OCI-LY1 (cell line): Measurements from ENCODE around the gene GRID2.

ENCODE experiments used
- H2AFZ ChIP-seq: fragments of 200-600 bp; sonication (generic), shearing (Covaris generic); 2 replicates; pipeline ENCODE4 v1.6.0; 2014; ENCODE audit warnings: antibody characterized with exemption, mild to moderate bottlenecking, low read length
- H3F3A ChIP-seq: fragments of 200-600 bp; sonication (generic), shearing (Covaris generic); 2 replicates; pipeline ENCODE4 v1.6.0; 2014; ENCODE audit warnings: mild to moderate bottlenecking, antibody characterized with exemption, low read length, moderate library complexity; ENCODE audit not compliant: insufficient read depth
- H3K27ac ChIP-seq: fragments of 200-600 bp; sonication (generic); 2 replicates; pipeline ENCODE4 v1.5.1; 2014; ENCODE audit warnings: low read length, mixed run types, mild to moderate bottlenecking, low read depth; ENCODE audit not compliant: poor library complexity, severe bottlenecking
- H3K27me3 ChIP-seq: fragments of 200-600 bp; sonication (generic); 2 replicates; pipeline ENCODE4 v1.6.0; 2014; ENCODE audit warnings: antibody characterized with exemption, mild to moderate bottlenecking, low read length, moderate library complexity; ENCODE audit not compliant: insufficient read depth
- H3K36me3 ChIP-seq: fragments of 200-600 bp; sonication (generic); 2 replicates; pipeline ENCODE4 v1.6.1; 2014; ENCODE audit warnings: mild to moderate bottlenecking, antibody characterized with exemption, low read length, moderate library complexity, mixed read lengths; ENCODE audit not compliant: insufficient read depth
- H3K4me1 ChIP-seq: fragments of 200-600 bp; sonication (generic); 2 replicates; pipeline ENCODE4 v1.5.1; 2014; ENCODE audit warnings: mild to moderate bottlenecking, low read length, moderate library complexity; ENCODE audit not compliant: insufficient read depth, severe bottlenecking
- H3K4me2 ChIP-seq: fragments of 200-600 bp; sonication (generic), shearing (Covaris generic); 2 replicates; pipeline ENCODE4 v1.6.1; 2014; ENCODE audit warnings: low read length
- H3K4me3 ChIP-seq: fragments of 200-600 bp; sonication (generic); 2 replicates; pipeline ENCODE4 v1.5.1; 2014; ENCODE audit warnings: low read length, low read depth, mild to moderate bottlenecking, mixed read lengths; ENCODE audit not compliant: poor library complexity, severe bottlenecking
- H3K79me2 ChIP-seq: fragments of 200-600 bp; shearing (Covaris generic); 2 replicates; pipeline ENCODE4 v1.6.1; 2016; ENCODE audit warnings: mixed run types, low read length, mixed read lengths; ENCODE audit not compliant: insufficient read depth
- H3K9ac ChIP-seq: fragments of 200-600 bp; sonication (generic), shearing (Covaris generic); 2 replicates; pipeline ENCODE4 v1.6.1; 2014; ENCODE audit warnings: mild to moderate bottlenecking, low read length, mixed read lengths
- H3K9me2 ChIP-seq: fragments of 200-600 bp; sonication (generic), shearing (Covaris generic); 2 replicates; pipeline ENCODE4 v1.6.1; 2014; ENCODE audit warnings: low read depth, mild to moderate bottlenecking, low read length, mixed read lengths
- H3K9me3 ChIP-seq: fragments of 200-600 bp; shearing (Covaris generic); 2 replicates; pipeline ENCODE4 v1.6.1; 2014; ENCODE audit warnings: low read length, mixed read lengths
- H4K20me1 ChIP-seq: fragments of 200-600 bp; sonication (generic), shearing (Covaris generic); 2 replicates; pipeline ENCODE4 v1.6.0; 2016; ENCODE audit warnings: mild to moderate bottlenecking, low read length; ENCODE audit not compliant: insufficient read depth
- CTCF ChIP-seq: fragments of 200-600 bp; sonication (generic), shearing (Covaris generic); IDR thresholded peaks from 2 replicates; pipeline ENCODE4 v1.5.1; 2017; ENCODE audit warnings: mild to moderate bottlenecking, antibody characterized with exemption, low read length, moderate library complexity, mixed read lengths
- EZH2 ChIP-seq: fragments of 200-600 bp; sonication (generic), shearing (Covaris generic); IDR thresholded peaks from 2 replicates; pipeline ENCODE4 v1.8.0; 2017; ENCODE audit warnings: borderline replicate concordance, mixed run types, mild to moderate bottlenecking, antibody characterized with exemption, low read length, moderate library complexity, mixed read lengths

GRID2 gene

DNA sequence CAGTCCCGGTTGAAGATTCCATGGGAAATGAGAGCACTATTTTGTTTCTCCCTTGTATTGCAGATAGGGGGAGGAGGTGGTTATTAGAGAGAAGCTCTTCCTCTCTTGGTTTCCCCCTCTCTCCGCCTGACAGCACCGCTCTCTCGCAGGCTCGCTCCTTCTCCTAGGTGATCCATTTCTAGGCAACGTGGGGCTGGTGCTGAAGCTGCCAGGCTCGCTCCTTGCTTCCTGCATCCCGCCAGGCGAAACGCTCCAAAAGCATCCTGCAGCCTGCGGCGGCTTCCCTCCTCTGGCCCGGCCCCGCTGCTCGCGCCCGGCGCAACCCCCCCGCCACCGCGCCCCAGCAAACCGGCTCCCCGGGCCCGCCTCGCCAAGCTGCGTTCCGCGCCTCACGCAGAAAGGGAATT lies at the start of gene GRID2:
Gene GRID2, plus strand, starts transcription at position 346 of the 407 bp plus-strand sequence.
- Histone ChIP-seq H2AFZ (no peak within 1 kb of the TSS), H3K27ac (no peak within 1 kb of the TSS), H3K27me3 (no peaks in the 10 kb centered on the region), H3K9me3 (no peaks in the 10 kb centered on the region), H3K4me3 (no peak within 1 kb of the TSS), H3K9ac (no peak within 1 kb of the TSS), H3K4me1 (no peaks in the 10 kb centered on the region), H4K20me1 (no peaks in the 10 kb centered on the region), H3F3A (no peaks in the 10 kb centered on the region), H3K36me3 (no peaks in the 10 kb centered on the region), H3K4me2 (no peak within 1 kb of the TSS), H3K79me2 (no peaks in the 10 kb centered on the region), H3K9me2 (no peaks in the 10 kb centered on the region)
- TF ChIP-seq EZH2 (no peak), CTCF (no peak)

DNA sequence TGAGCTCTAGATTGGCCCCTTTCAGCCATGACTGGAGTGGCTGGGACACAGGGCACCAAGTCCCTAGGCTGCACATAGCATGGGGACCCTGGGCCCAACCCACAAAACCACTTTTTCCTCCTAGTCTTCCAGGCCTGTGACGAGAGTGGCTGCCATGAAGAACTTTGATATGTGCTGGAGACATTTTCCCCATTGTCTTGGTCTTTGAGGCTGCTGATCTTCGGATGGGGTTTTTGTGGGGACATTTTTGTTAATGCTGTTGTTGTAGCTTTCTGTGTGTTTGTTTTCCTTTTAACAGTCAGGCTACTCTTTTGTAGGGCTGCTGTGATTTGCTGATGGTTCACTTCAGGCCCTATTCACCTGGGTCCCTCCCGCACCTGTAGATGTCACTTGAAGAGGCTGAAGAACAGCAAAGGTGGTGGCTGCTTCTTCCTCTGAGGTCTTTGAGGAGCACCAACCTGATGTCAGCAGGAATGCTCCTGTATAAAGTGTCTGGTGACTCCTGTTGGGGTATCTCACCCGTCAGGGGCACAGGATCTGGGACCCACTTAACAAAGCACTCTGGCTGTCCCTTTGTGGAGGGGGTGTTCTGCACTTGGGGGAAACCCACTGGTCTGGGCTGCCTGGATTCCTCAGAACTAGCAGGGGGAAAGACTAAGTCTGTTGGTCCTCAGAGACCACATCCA lies 49.6 kb upstream of the GRID2 start:
- TF ChIP-seq EZH2 = no peak
- no peak for TF ChIP-seq CTCF
- Histone ChIP-seq H3K9me3 (no peaks in the 10 kb centered on the region), H3F3A (no peaks in the 10 kb centered on the region)

GRCh38 chr4:92254767-92255442 lies 48.9 kb upstream of the GRID2 start:
- Histone ChIP-seq H3K79me2 (no peaks in the 10 kb centered on the region), H3K9ac (no peak overlapping the region), H3K4me2 (no peak overlapping the region), H3K27ac (no peak overlapping the region), H3K27me3 (no peaks in the 10 kb centered on the region), H3K36me3 (no peaks in the 10 kb centered on the region), H3K4me3 (no peak overlapping the region), H3K9me2 (no peaks in the 10 kb centered on the region), H2AFZ (no peak overlapping the region), H4K20me1 (no peaks in the 10 kb centered on the region), H3K9me3 (no peaks in the 10 kb centered on the region), H3F3A (no peaks in the 10 kb centered on the region), H3K4me1 (no peaks in the 10 kb centered on the region)
- TF ChIP-seq EZH2 = no peak
- no peak for TF ChIP-seq CTCF

More for the DNA sequence above, 49.6 kb upstream of the GRID2 start:
- no peak overlapping the region for H3K4me3 ChIP-seq
- H3K4me1 ChIP-seq = no peaks in the 10 kb centered on the region
- no peaks in the 10 kb centered on the region for H3K9me2 ChIP-seq
- H3K36me3 ChIP-seq = no peaks in the 10 kb centered on the region
- no peak overlapping the region for H2AFZ ChIP-seq
- H4K20me1 ChIP-seq = no peaks in the 10 kb centered on the region
- no peak overlapping the region for H3K4me2 ChIP-seq
- H3K27ac ChIP-seq = no peak overlapping the region
- no peak overlapping the region for H3K9ac ChIP-seq
- H3K27me3 ChIP-seq = no peaks in the 10 kb centered on the region
- H3K79me2 ChIP-seq = no peaks in the 10 kb centered on the region
